ENCODE data around the gene ZACN.

ZACN gene

DNA sequence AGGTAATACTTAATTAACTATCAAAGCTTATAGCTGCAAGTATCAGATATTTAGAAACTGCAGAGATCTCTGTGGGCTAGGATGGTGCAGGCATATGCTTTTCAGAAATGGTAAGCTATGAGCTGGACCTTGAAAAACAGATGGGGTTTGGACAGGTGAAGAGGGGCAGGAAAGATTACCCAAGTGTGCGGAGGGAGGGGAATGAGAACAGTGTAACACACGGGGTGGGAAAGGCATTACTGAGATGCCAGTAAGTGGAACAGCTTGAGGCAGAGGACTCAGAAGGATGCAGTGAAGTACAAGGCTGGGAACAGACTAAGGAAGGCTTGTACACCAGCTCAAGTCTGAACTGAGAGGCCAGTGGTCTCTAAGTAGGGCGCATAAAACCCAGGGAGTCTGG lies 29.7 kb upstream of the ZACN start:
- no peak for DNase-seq (ENCODE audit: extremely low read depth, low read depth)
- H3K4me3 ChIP-seq (replicated peaks; ENCODE audit: low read depth, low read length), result no peak overlapping the region
- TF ChIP-seq, protein P1, sequence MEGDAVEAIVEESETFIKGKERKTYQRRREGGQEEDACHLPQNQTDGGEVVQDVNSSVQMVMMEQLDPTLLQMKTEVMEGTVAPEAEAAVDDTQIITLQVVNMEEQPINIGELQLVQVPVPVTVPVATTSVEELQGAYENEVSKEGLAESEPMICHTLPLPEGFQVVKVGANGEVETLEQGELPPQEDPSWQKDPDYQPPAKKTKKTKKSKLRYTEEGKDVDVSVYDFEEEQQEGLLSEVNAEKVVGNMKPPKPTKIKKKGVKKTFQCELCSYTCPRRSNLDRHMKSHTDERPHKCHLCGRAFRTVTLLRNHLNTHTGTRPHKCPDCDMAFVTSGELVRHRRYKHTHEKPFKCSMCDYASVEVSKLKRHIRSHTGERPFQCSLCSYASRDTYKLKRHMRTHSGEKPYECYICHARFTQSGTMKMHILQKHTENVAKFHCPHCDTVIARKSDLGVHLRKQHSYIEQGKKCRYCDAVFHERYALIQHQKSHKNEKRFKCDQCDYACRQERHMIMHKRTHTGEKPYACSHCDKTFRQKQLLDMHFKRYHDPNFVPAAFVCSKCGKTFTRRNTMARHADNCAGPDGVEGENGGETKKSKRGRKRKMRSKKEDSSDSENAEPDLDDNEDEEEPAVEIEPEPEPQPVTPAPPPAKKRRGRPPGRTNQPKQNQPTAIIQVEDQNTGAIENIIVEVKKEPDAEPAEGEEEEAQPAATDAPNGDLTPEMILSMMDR (IDR thresholded peaks at IDR 0.05; ENCODE audit: low read depth, low read length, missing control alignments), result no peak

GRCh38 chr17:76049836-76050537 lies 29.0 kb upstream of the ZACN start:
- DNase-seq (ENCODE audit: extremely low read depth, low read depth), result no peak

GRCh38 chr17:76050538-76051467 lies 28.2 kb upstream of the ZACN start:
- H3K4me3 ChIP-seq (replicated peaks; ENCODE audit: low read depth, low read length), result no peak overlapping the region
- TF ChIP-seq, protein P1 (IDR thresholded peaks at IDR 0.05; ENCODE audit: low read depth, low read length, missing control alignments), result no peak

More at GRCh38 chr17:76049836-76050537, 29.0 kb upstream of the ZACN start:
- TF ChIP-seq, protein P1 (IDR thresholded peaks at IDR 0.05; ENCODE audit: low read depth, low read length, missing control alignments), result no peak
- H3K4me3 ChIP-seq (replicated peaks; ENCODE audit: low read depth, low read length), result no peak overlapping the region

GRCh38 chr17:76051561-76051960 lies 27.4 kb upstream of the ZACN start:
- H3K4me3 ChIP-seq (replicated peaks; ENCODE audit: low read depth, low read length), result no peak overlapping the region
- TF ChIP-seq, protein P1 (IDR thresholded peaks at IDR 0.05; ENCODE audit: low read depth, low read length, missing control alignments), result no peak
- DNase-seq (ENCODE audit: extremely low read depth, low read depth), result no peak

More at GRCh38 chr17:76050538-76051467, 28.2 kb upstream of the ZACN start:
- no peak for DNase-seq (ENCODE audit: extremely low read depth, low read depth)

DNA sequence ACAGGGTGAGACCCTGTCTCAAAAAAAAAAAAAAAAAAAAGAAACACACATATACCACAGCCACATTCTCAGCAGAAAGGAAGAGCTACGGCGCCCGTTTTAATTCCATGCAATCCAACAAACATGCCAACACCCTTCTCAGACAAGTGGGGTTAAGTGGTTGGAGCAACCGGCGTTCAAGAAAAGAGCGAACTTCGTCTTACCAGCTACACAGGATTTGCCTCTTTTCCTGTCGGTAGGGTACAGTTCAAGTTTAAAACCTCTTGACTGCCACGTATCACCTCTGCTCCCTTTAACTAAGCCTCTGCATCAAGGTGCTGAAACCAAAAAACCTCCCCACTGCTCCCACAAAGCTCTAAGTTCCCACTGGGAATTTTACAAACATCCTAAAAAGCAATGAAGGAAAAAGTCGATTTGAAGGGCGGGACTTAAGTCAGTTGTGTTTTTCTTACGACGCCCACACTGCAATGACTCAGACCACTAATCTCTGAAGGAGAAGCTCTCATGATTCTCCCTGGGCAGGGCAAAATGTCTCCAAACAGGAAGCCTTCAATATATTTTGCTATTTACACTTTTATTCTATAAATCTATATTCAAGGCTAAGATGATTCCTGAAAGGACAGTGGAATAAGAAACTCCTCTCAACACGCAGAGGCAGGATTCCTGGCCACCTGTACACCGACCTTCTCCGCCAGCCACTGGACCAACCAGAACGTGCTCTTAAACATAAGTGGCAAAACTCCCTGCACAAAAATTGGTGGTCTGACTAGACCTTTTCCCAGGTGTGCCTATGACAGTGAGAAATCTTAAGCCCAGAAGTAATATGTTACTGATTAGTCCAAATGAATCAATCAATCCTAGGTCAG lies 25.5 kb upstream of the ZACN start:
- DNase-seq (ENCODE audit: extremely low read depth, low read depth), result no peak
- H3K4me3 ChIP-seq (replicated peaks; ENCODE audit: low read depth, low read length), result no peak overlapping the region
- TF ChIP-seq, protein P1 (IDR thresholded peaks at IDR 0.05; ENCODE audit: low read depth, low read length, missing control alignments), result no peak

- TF ChIP-seq, protein P1 (IDR thresholded peaks at IDR 0.05; ENCODE audit: low read depth, low read length, missing control alignments), result no peak
- no peak overlapping the region for H3K4me3 ChIP-seq (replicated peaks; ENCODE audit: low read depth, low read length)
- DNase-seq (ENCODE audit: extremely low read depth, low read depth), result no peak
Observed at GRCh38 chr17:76054112-76054476, 24.9 kb upstream of the ZACN start.

Measured in HFF-Myc (cell line).